GM10248 (cell line): Measurements from ENCODE around the gene RBKS.

ENCODE experiments used
- CTCF ChIA-PET: fragments of 300-600 bp; sonication (Branson Sonifier 250); formaldehyde crosslinking; extraction: SDS; loops from one replicate; lab custom pipeline; 2021; ENCODE audit warnings: antibody characterized with exemption; lab: Yijun Ruan, JAX
- POLR2A ChIA-PET: fragments of 350-650 bp; sonication (Branson Sonifier 250); formaldehyde crosslinking; extraction: SDS; loops from one replicate; lab custom pipeline; 2020; ENCODE audit warnings: antibody characterized with exemption; lab: Yijun Ruan, JAX
- DNase-seq: peaks from one replicate; pipeline ENCODE4 v3.0.0; 2012; ENCODE audit errors: extremely low spot score
- TF ChIP-seq, protein P1 (sequence below): IDR thresholded peaks from 2 replicates; pipeline ENCODE4 v1.5.1; 2012; ENCODE audit warnings: mild to moderate bottlenecking, low read depth; ENCODE audit errors: extremely low read depth, missing control alignments, control extremely low read depth

RBKS gene

DNA sequence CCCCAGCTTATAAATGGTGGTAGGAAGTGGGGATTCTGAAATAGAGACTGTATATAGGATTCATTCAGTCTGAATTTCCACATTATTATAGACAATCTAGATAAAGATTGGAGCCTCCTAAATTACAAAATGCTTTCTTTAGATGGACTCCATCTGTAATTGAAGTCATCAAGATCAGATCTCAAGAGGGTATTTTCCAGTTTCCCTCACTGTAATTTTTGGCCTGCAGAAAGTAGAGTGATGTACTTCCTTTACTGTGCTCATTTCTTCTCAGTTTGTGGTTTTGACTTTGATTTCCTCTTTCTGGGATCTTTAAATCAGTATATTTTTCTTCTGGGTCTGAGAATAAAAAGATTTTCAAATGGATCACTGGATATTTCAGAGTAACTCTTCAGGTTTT is 7.5 kb upstream of the RBKS start:
- TF ChIP-seq, protein P1, sequence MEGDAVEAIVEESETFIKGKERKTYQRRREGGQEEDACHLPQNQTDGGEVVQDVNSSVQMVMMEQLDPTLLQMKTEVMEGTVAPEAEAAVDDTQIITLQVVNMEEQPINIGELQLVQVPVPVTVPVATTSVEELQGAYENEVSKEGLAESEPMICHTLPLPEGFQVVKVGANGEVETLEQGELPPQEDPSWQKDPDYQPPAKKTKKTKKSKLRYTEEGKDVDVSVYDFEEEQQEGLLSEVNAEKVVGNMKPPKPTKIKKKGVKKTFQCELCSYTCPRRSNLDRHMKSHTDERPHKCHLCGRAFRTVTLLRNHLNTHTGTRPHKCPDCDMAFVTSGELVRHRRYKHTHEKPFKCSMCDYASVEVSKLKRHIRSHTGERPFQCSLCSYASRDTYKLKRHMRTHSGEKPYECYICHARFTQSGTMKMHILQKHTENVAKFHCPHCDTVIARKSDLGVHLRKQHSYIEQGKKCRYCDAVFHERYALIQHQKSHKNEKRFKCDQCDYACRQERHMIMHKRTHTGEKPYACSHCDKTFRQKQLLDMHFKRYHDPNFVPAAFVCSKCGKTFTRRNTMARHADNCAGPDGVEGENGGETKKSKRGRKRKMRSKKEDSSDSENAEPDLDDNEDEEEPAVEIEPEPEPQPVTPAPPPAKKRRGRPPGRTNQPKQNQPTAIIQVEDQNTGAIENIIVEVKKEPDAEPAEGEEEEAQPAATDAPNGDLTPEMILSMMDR, result no peak
- ChIA-PET POLR2A (no interaction called here), CTCF (interaction anchor here (1.0 kb wide), 1 partner anchor 10 kb away, joined by 3 read pairs; no protein-coding TSS in a partner anchor)
- DNase-seq, result no peak

DNA sequence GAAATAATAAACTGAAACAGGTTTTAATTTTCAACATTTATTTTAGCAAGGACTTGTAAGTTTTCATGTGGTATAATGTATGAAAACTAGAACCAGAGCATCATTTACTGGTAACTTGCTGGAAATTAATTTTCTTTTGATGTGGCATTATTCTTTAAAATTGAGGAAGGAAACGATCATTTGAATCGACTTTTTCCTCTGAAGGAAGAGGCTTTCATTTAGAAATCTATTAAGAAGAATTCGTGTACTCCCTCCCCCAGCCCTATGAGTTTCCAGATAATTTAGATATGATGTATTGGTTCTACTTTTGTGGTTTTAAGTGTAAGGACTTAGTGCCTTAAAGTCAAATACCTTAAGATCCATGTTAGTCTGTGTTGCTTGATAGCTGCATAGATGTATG is 2.8 kb upstream of the RBKS start:
- TF ChIP-seq, protein P1, result no peak
- ChIA-PET POLR2A (no interaction called here), CTCF (no interaction called here)
- DNase-seq, result no peak

DNA sequence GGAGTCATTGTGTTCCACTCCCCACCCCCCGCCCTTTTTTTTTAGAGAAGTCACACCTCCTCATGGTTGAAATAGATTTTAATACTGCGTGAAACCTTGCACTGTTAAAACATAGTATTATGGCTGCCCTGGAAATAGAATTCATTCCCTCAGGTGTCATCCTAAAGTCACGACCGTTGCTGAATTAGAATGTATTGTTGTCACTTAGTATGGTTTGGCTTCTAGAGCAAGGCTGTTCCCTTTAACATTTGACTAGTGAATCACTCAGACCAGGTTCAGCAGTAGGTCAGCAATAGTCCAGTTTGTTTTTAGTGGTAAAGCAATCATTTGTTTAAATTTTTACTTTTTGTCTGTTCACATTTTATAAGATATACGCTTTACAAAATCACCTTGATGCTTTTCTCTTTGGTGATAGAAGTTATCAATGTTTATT is 1.5 kb upstream of the RBKS start:
- DNase-seq, result no peak
- TF ChIP-seq, protein P1, result no peak
- POLR2A ChIA-PET, result no interaction called here
- CTCF ChIA-PET, result no interaction called here

DNA sequence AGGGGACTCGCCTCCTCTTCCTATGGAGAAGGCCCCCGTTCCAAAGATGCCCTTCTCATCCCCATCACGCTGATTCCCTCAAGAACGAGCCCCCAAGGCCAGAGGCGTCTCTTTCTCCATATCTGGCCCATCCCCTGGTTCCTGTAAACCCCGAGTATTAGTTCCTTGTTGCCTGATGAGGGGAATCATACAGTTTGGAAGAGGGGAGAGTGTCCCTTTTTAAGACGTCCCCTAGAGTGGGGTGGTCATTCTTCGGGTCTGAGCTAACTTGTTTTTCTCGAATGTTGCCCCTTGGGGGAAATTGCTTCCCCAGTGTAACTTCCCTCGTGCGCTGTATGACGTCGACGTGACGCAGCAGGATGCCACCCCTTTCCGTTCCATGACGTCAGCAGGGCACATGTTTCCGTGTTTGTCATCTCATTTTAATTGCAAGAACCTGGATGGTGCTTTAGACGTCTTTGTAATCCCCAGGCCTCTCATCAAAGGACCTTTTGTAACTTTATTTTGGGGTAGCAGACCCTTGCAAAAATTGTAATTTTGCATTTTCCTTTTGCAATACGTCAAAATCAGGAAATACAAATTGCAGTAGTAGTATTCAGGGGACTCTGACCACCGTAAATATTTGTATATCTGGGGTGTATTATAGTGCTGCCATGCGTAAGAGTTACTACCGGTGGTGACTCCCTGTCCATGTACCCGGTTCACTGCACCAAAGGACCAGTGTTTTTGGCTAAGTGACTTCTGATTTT is 911 bp upstream of the RBKS start:
- ChIA-PET POLR2A (no interaction called here), CTCF (no interaction called here)
- peak; percentile 71 for DNase-seq
- TF ChIP-seq, protein P1, result no peak

DNA sequence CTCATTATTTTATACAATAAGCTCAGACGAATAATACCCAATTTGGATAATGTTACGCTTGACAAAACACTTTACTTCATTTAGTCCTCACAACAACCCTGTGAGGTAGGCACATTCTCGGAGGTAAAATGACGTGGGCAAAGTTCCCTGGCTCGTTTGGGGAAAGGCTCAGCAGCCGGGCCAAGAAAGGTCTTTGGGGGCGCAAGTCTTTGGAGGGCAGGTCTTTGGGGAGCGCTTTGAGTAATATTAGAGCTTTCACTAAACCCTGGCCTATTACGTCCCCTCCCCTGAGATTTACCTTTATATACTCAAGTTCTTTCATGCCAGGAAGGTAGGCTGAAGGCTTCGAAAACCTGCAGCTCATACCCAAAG is 427 bp downstream of the RBKS start:
- TF ChIP-seq, protein P1, result no peak
- ChIA-PET CTCF (interaction anchor here (0.9 kb wide), 1 partner anchor 19 kb away, joined by 3 read pairs; no protein-coding TSS in a partner anchor), POLR2A (no interaction called here)
- DNase-seq, result no peak

DNA sequence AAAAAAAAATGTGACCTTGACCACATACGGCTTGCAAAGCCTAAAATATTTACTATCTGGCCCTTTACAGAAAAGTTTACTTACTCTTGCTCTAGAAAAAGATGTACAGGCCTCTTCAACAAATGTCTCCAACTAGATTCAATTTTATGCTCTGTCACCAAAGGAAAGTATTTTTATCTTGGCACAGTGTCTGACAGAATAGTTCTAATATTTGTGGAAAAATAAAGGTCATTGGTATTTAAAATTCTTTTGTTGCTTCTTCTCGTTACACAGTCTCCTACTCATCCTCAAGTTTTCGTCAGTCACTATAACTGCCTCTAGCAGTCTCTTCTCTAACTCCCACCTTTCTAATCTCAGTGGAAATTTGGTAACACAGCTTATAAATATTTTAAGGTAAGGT is 1.4 kb downstream of the RBKS start:
- ChIA-PET POLR2A (no interaction called here), CTCF (no interaction called here)
- no peak for DNase-seq
- TF ChIP-seq, protein P1, result no peak
